Gastrocnemius medialis (tissue), 4 donors: ENCODE data around the gene ATAT1. TPM values are rescaled to one million over a fixed set of nuclear protein-coding genes. Genes with fewer than 3 reads are reported as not detected.
A peak's percentile ranks its signal among the peaks of the same experiment; 100 is the strongest.
"Not testable (repeated sequence)": the region's sequence is repeated elsewhere in the genome, so short reads cannot be mapped to it uniquely, and the experiment has no call there.

Experiments
- ATAC-seq, 2 donors: fragments of 150-250 bp; one replicate each; pipeline ENCODE4 v1.9.1; 2016
- DNase-seq, 2 donors: peaks; one replicate each; pipeline ENCODE4 v3.0.0-alpha.2; 2019
- H3K27ac ChIP-seq, 4 donors: fragments of 200-600 bp; sonication (generic); 1 replicate in 1 of 4; 2 replicates in 3 of 4; pipeline ENCODE4 v1.5.1; 2016 to 2018; ENCODE audit warnings: mild to moderate bottlenecking in 2 of 4, moderate library complexity in 1 of 4
- H3K27me3 ChIP-seq, 3 donors: fragments of 200-600 bp; sonication (generic) in 2 of 3; 1 replicate in 1 of 3; 2 replicates in 2 of 3; pipeline versions ENCODE4 v1.5.1 to v1.6.0; 2016 to 2019; ENCODE audit warnings: mild to moderate bottlenecking in 1 of 3, moderate library complexity in 1 of 3
- H3K36me3 ChIP-seq, 2 donors: fragments of 200-600 bp; sonication (generic) in 1 of 2; one replicate each; pipeline ENCODE4 v1.5.1; 2017 to 2018
- H3K4me1 ChIP-seq, 2 donors: fragments of 200-600 bp; sonication (generic) in 1 of 2; one replicate each; pipeline ENCODE4 v1.5.1; 2016 to 2017; ENCODE audit warnings: mild to moderate bottlenecking in 2 of 2
- H3K4me3 ChIP-seq, 4 donors: fragments of 200-600 bp; sonication (generic) in 3 of 4; 1 replicate in 1 of 4; 2 replicates in 3 of 4; pipeline ENCODE4 v1.5.1; 2016 to 2019; ENCODE audit warnings: mild to moderate bottlenecking in 2 of 4
- H3K9me3 ChIP-seq, 3 donors: fragments of 200-600 bp; sonication (generic) in 2 of 3; 1 replicate in 1 of 3; 2 replicates in 2 of 3; pipeline ENCODE4 v1.5.1; 2016 to 2019
- CTCF ChIP-seq, 5 experiments: fragments of 450-650 bp in 3 of 5; fragments of 200-600 bp in 2 of 5; sonication (generic) in 2 of 5; IDR thresholded peaks in 4 of 5; conservative IDR thresholded peaks in 1 of 5; 1 replicate in 4 of 5; 2 replicates in 1 of 5; pipeline ENCODE4 v1.5.1; 2016 to 2019; ENCODE audit warnings: antibody characterized with exemption in 5 of 5, mild to moderate bottlenecking in 3 of 5, moderate library complexity in 3 of 5
- POLR2A ChIP-seq, 2 donors: fragments of 450-650 bp; IDR thresholded peaks; one replicate each; pipeline ENCODE4 v1.6.1; 2017; ENCODE audit warnings: antibody characterized with exemption in 2 of 2, mild to moderate bottlenecking in 2 of 2, moderate library complexity in 2 of 2
- in situ Hi-C, 4 donors: fragments of 200-750 bp; cut with MboI; loops; one replicate each; pipeline versions ENCODE4 v1.15.0 to v1.8.0; 2017; ENCODE audit warnings: low sequenced_read_pairs in 4 of 4
- intact Hi-C: fragments of 100-400 bp; cut with DNase I; formaldehyde crosslinking; loops from one replicate; pipeline ENCODE4 v1.15.1; 2023; ENCODE audit warnings: low total_unique reads
- total RNA-seq, 4 donors: library from RNA; depleted of rRNA; stranded (reverse); fragments of >200 nt; gene quantifications; one replicate each; pipeline versions ENCODE4 v1.1.0 to v1.2.3, GENCODE V29; 2016

ATAT1 gene
- total RNA-seq, 4 donors from 2014 or later = 0.73 to 7.8 (median 1.7) TPM

GRCh38 chr6:30590509-30590908 lies 36.2 kb upstream of the ATAT1 start:
- in situ Hi-C loops (no loop called here), intact Hi-C loops (no loop called here)
- H3K36me3 ChIP-seq = peaks cover 4 to 88% of the 10 kb centered on the region in 2 donors
- no peaks in the 10 kb centered on the region for H3K27me3 ChIP-seq
- DNase-seq (no peak), ATAC-seq (peak; percentile 4 to 23)
- H3K27ac ChIP-seq = peak overlapping the region; percentile 61 to 77 (median 71)
- H3K4me3 ChIP-seq = no peak overlapping the region
- TF ChIP-seq POLR2A (IDR thresholded peaks at IDR 0.05) (no peak), CTCF (IDR thresholded peaks at IDR 0.05 in 4 of 5, conservative IDR thresholded peaks at IDR 0.05 in 1 of 5) (no peak)
- H3K9me3 ChIP-seq = no peaks in the 10 kb centered on the region
- peaks cover 0 to 4% of the 10 kb centered on the region in 2 donors for H3K4me1 ChIP-seq

GRCh38 chr6:30591008-30591407 lies 35.7 kb upstream of the ATAT1 start:
- H3K4me3 ChIP-seq = no peak overlapping the region
- peaks cover 0 to 4% of the 10 kb centered on the region in 2 donors for H3K4me1 ChIP-seq
- TF ChIP-seq POLR2A (IDR thresholded peaks at IDR 0.05) = no peak
- no peak for TF ChIP-seq CTCF (IDR thresholded peaks at IDR 0.05 in 4 of 5, conservative IDR thresholded peaks at IDR 0.05 in 1 of 5)
- DNase-seq = no peak
- intact Hi-C loops (no loop called here), in situ Hi-C loops (no loop called here)
- H3K9me3 ChIP-seq = no peaks in the 10 kb centered on the region
- H3K27me3 ChIP-seq = no peaks in the 10 kb centered on the region
- peaks cover 4 to 83% of the 10 kb centered on the region in 2 donors for H3K36me3 ChIP-seq
- ATAC-seq = peak; percentile 13 to 43
- H3K27ac ChIP-seq = peak overlapping the region; percentile 61 to 77 (median 71)

GRCh38 chr6:30592287-30592686 lies 34.4 kb upstream of the ATAT1 start:
- Histone ChIP-seq H3K4me3 (no peak overlapping the region), H3K4me1 (peaks cover 0 to 4% of the 10 kb centered on the region in 2 donors), H3K36me3 (peaks cover 0 to 70% of the 10 kb centered on the region in 2 donors), H3K27me3 (no peaks in the 10 kb centered on the region), H3K27ac (no peak overlapping the region), H3K9me3 (no peaks in the 10 kb centered on the region)
- ATAC-seq = no peak
- TF ChIP-seq CTCF (IDR thresholded peaks at IDR 0.05 in 4 of 5, conservative IDR thresholded peaks at IDR 0.05 in 1 of 5) (no peak), POLR2A (IDR thresholded peaks at IDR 0.05) (no peak)
- no peak for DNase-seq
- in situ Hi-C loops (no loop called here), intact Hi-C loops (no loop called here)

DNA sequence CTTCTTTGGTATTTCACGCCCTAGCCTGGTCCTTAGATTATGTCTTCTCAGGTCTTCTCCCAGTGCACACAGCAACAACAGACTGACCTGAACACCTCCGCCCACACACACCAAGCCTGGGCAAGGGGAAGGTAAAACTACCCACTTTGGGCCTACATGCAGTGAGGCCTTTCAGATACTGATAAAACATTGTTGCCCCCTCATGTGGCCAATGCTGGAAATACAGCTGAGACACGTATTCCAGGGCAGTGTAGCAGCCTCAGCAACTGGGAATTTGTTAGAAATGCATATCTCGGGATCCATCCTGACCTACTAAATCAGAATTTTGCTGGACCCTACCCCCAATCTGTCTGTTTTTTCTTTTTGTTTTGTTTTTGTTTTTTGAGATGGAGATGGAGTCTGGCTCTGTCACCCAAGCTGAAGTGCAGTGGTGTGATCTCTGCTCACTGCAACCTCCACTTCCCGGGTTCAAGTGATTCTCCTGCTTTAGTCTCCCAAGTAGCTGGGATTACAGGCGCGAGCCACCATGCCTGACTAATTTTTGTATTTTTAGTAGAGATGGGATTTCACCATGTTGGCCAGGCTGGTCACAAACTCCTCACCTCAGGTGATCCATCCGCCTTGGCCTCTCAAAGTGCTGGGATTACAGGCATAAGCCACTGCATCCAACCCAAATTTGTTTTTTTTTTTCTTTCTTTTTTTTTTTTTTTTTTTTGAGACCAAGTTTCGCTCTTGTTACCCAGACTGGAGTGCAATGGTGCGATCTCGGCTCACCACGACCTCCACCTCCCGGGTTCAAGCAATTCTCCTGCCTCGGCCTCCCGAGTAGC lies 29.1 kb upstream of the ATAT1 start:
- H3K36me3 ChIP-seq = peaks cover 0 to 42% of the 10 kb centered on the region in 2 donors
- peak; percentile 75 to 81 for ATAC-seq
- H3K27ac ChIP-seq, H3K4me1 ChIP-seq, in situ Hi-C loops, H3K27me3 ChIP-seq, H3K4me3 ChIP-seq, H3K9me3 ChIP-seq: not testable (repeated sequence)
- intact Hi-C loops = loop anchor here (2.0 to 5.0 kb wide), 2 partner anchors 57 to 115 kb away; no protein-coding TSS in a partner anchor
- peak in 1 of 2 donors; percentile 67 for DNase-seq
- TF ChIP-seq CTCF (IDR thresholded peaks at IDR 0.05 in 4 of 5, conservative IDR thresholded peaks at IDR 0.05 in 1 of 5) (peak; percentile 62 to 78 (median 72)), POLR2A (IDR thresholded peaks at IDR 0.05) (peak in 1 of 2 donors; percentile 13)
